Esophagus squamous epithelium (tissue), 4 donors: ENCODE data around the gene HMGB1.

Experiments used
- CTCF ChIP-seq, 6 experiments: fragments of 450-650 bp in 4 of 6; fragments of 200-600 bp in 2 of 6; sonication (generic) in 2 of 6; IDR thresholded peaks; one replicate each; pipeline ENCODE4 v1.5.1; 2016 to 2019; ENCODE audit warnings: antibody characterized with exemption in 6 of 6, mild to moderate bottlenecking in 4 of 6, moderate library complexity in 4 of 6
- POLR2A ChIP-seq, 4 donors: fragments of 450-650 bp; IDR thresholded peaks; one replicate each; pipeline ENCODE4 v1.6.1; 2017; ENCODE audit warnings: antibody characterized with exemption in 4 of 4, mild to moderate bottlenecking in 4 of 4, moderate library complexity in 3 of 4

- TF ChIP-seq CTCF (IDR thresholded peaks at IDR 0.05) (no peak), POLR2A (IDR thresholded peaks at IDR 0.05) (no peak)
Measured at GRCh38 chr13:30466841-30467252, 1.1 kb upstream of the HMGB1 start.
